ENCODE results near the gene RFNG.

RFNG gene

DNA sequence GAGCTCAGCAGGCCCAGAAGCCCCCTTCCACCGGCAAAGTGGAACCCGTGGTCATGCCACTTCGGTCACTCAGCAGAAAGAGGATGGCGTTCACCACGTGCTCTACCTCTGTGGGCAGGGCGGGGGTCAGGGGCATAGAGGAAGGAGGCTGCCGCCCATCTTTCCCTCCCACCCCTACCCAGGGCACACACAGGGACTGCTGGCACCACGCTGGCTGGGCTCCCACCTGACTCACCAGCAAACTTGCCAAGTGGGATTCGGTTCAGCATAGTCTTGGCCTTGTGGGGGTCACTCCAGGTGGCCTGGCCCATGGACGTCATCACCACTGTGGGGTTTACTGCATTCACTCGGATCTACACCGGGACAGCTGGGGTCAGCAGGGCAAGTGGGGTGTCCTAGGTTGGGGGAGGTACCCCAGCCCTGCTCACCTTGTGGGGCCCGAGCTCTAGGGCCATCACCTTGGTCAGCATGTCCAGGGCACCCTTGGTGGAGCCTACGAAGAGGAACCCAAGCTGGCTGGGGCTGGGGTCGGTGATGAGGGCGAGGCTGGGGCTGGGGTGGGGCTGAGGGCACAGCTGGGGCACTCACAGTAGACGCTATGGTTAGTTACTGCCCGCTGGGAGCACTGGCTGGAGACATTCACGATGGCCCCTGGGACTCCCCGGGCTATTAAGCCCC, 15.5 kb downstream of the RFNG start:
- peak overlapping the region; percentile 75 for H3K4me3 ChIP-seq (ENCODE audit: low read depth, low read length)
- TF ChIP-seq, protein P1, sequence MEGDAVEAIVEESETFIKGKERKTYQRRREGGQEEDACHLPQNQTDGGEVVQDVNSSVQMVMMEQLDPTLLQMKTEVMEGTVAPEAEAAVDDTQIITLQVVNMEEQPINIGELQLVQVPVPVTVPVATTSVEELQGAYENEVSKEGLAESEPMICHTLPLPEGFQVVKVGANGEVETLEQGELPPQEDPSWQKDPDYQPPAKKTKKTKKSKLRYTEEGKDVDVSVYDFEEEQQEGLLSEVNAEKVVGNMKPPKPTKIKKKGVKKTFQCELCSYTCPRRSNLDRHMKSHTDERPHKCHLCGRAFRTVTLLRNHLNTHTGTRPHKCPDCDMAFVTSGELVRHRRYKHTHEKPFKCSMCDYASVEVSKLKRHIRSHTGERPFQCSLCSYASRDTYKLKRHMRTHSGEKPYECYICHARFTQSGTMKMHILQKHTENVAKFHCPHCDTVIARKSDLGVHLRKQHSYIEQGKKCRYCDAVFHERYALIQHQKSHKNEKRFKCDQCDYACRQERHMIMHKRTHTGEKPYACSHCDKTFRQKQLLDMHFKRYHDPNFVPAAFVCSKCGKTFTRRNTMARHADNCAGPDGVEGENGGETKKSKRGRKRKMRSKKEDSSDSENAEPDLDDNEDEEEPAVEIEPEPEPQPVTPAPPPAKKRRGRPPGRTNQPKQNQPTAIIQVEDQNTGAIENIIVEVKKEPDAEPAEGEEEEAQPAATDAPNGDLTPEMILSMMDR (IDR thresholded peaks at IDR 0.05; ENCODE audit: low read depth, low read length) = no peak
- TF ChIP-seq POLR2A (IDR thresholded peaks at IDR 0.05; ENCODE audit: extremely low read depth, insufficient read length) (no peak), MYC (IDR thresholded peaks at IDR 0.05; ENCODE audit: low read depth, low read length) (no peak)
- TF ChIP-seq, protein P2, sequence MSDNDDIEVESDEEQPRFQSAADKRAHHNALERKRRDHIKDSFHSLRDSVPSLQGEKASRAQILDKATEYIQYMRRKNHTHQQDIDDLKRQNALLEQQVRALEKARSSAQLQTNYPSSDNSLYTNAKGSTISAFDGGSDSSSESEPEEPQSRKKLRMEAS (IDR thresholded peaks at IDR 0.05; ENCODE audit: low read depth, low read length) = no peak
- DNase-seq (ENCODE audit: low read depth) = no peak

DNA sequence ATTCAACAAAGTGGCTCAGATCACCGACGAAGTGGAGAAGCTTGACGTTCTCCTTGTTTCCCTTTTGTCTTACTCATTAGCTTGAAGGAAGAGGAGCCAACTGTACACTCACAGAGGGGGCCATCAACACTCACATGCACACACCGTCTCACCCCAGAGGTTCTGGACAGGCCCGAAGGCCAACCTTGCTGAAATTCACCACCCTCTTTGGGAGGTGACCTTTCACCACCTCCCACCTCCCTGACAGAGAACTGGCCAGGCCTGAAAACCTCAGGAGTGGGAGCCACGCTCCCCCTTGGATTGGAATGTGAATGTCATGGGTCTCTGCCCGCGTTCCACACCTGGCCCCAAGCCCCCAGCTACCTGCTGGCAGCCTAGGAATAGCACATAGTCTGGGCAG, 16.1 kb downstream of the RFNG start:
- TF ChIP-seq, protein P1 (IDR thresholded peaks at IDR 0.05; ENCODE audit: low read depth, low read length) = no peak
- TF ChIP-seq, protein P2 (IDR thresholded peaks at IDR 0.05; ENCODE audit: low read depth, low read length) = no peak
- TF ChIP-seq MYC (IDR thresholded peaks at IDR 0.05; ENCODE audit: low read depth, low read length) (no peak), POLR2A (IDR thresholded peaks at IDR 0.05; ENCODE audit: extremely low read depth, insufficient read length) (no peak)
- no peak for DNase-seq (ENCODE audit: low read depth)
- H3K4me3 ChIP-seq (ENCODE audit: low read depth, low read length) = no peak overlapping the region

DNA sequence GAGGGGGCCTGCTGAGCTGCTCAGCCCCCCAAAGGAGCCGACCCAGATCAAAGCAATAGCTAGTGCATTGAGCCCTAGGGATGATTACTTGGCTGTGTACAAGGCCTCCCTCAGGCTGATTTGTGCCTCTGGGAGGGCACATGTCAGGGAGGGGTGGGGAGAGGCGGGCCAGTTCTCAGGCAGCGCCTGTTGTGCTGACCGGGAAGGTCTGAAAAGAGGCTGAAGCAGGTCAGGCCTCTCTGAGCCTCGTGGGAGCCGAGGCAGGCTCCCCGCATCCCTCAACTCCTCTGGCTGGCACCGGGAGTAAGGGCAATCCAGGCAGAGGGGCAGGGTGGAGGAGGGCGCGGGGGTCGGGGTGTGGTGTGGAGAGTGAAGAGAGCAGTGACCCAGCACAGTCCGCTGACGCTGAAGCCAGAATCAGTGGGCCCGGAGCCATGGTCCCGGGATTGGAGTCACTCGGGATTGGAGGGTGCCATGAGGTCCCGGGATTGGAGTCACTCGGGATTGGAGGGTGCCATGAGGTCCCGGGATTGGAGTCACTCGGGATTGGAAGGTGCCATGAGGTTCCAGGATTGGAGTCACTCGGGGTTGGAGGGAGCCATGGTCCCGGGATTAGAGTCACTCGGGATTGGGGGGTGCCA, 17.1 kb downstream of the RFNG start:
- TF ChIP-seq, protein P1 (IDR thresholded peaks at IDR 0.05; ENCODE audit: low read depth, low read length) = no peak
- TF ChIP-seq MYC (IDR thresholded peaks at IDR 0.05; ENCODE audit: low read depth, low read length) (no peak), POLR2A (IDR thresholded peaks at IDR 0.05; ENCODE audit: extremely low read depth, insufficient read length) (no peak)
- TF ChIP-seq, protein P2 (IDR thresholded peaks at IDR 0.05; ENCODE audit: low read depth, low read length) = no peak
- H3K4me3 ChIP-seq (ENCODE audit: low read depth, low read length) = no peak overlapping the region
- DNase-seq (ENCODE audit: low read depth) = no peak

DNA sequence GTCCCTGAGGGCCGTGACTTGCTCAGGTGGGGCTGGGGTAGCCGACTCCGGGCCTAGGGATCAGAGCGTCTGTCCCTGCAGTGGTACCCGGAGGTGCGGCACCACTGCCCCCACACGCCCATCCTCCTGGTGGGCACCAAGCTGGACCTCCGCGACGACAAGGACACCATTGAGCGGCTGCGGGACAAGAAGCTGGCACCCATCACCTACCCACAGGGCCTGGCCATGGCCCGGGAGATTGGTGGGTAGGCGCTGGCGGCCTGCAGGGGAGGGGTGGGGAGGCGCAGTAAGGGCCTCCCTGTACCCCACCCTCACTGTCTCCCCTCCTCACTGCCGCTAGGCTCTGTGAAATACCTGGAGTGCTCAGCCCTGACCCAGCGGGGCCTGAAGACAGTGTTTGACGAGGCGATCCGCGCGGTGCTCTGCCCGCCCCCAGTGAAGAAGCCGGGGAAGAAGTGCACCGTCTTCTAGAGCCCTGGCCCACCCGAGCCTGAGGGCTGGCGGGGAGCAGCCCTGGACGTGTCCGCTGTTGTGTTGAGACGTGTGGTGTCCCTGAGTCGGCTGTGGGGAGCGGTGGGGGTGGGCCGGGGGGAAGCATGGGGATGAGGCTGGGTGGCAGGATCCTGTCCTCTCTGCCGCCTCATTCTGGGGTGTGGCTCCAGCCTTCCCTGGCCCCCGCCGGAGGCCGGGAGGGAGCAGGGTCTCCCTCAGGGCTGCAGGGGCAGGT, 18.1 kb downstream of the RFNG start:
- TF ChIP-seq MYC (IDR thresholded peaks at IDR 0.05; ENCODE audit: low read depth, low read length) (no peak), POLR2A (IDR thresholded peaks at IDR 0.05; ENCODE audit: extremely low read depth, insufficient read length) (no peak)
- TF ChIP-seq, protein P1 (IDR thresholded peaks at IDR 0.05; ENCODE audit: low read depth, low read length) = no peak
- TF ChIP-seq, protein P2 (IDR thresholded peaks at IDR 0.05; ENCODE audit: low read depth, low read length) = no peak
- no peak for DNase-seq (ENCODE audit: low read depth)
- H3K4me3 ChIP-seq (ENCODE audit: low read depth, low read length) = no peak overlapping the region

DNA sequence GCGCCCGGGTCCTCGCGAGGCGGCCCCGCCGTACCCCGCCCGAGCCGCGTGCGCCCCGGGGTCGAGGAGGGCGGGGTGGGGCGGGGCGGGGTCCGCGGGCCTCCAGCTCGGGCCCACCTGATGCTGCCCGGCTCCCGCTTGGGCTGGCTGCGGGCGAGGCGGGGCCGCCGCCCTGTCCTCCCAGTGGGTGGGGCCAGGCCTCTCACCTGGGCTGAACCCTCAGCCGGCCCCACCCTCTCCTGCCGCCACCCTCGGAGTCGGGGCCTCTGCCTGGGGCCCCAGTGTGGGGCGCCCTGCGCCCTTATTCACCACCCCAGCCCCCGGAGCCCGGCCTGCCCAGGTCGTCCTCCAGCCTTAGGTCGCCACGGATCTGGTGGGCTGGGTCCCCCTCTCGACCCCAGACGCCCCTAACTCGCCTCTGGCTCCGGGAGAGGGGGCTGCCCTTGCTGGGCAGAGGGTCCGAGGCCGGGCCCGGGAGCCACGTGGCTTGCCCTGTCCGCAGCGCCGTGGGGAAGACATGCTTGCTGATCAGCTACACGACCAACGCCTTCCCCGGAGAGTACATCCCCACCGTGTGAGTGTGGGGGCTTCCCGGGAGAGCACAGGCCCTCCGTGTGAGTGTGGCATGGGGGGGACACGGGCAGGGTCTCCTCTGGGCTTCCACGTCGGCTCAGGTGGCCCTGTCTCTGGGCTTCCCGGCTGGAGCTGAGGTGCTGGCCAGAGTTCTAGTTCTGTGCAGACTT, 19.6 kb downstream of the RFNG start:
- peak overlapping the region; percentile 49 for H3K4me3 ChIP-seq (ENCODE audit: low read depth, low read length)
- TF ChIP-seq, protein P1 (IDR thresholded peaks at IDR 0.05; ENCODE audit: low read depth, low read length) = no peak
- peak; percentile 54; the same call in 1 of the 2 replicates for TF ChIP-seq MYC (IDR thresholded peaks at IDR 0.05; ENCODE audit: low read depth, low read length)
- TF ChIP-seq POLR2A (IDR thresholded peaks at IDR 0.05; ENCODE audit: extremely low read depth, insufficient read length) = no peak
- TF ChIP-seq, protein P2 (IDR thresholded peaks at IDR 0.05; ENCODE audit: low read depth, low read length) = peak; percentile 84
- DNase-seq (ENCODE audit: low read depth) = peak; percentile 68

Data from NB4 (cell line).